Muscle of arm (tissue), 12 donors: ENCODE measurements around the gene PRKCB. TPM values are rescaled to one million over a fixed set of nuclear protein-coding genes. Genes with fewer than 3 reads are reported as not detected.
"Not testable (repeated sequence)": the region's sequence is repeated elsewhere in the genome, so short reads cannot be mapped to it uniquely, and the experiment has no call there.

Source experiments
- DNase-seq: peaks from one replicate; pipeline ENCODE4 v3.0.0-alpha.2; 2013
- polyA plus RNA-seq, 12 donors: library from polyadenylated mRNA; unstranded; fragments of 120-200 nt; gene quantifications; one replicate each; pipeline ENCODE4 v1.2.1, GENCODE V29; 2013; ENCODE audit not compliant: insufficient read length in 12 of 12

Gene PRKCB
- polyA plus RNA-seq, 12 donors = 0.75 to 6.3 (median 1.8) TPM; not detected in 1

GRCh38 chr16:24001710-24002109, 165.9 kb downstream of the PRKCB start:
- no peak for DNase-seq

- no peak for DNase-seq
Measured at GRCh38 chr16:24002619-24003018, 166.8 kb downstream of the PRKCB start.

GRCh38 chr16:24005577-24005976, 169.8 kb downstream of the PRKCB start:
- no peak for DNase-seq

GRCh38 chr16:24007391-24007790, 171.6 kb downstream of the PRKCB start:
- DNase-seq = no peak

GRCh38 chr16:24007934-24008333, 172.2 kb downstream of the PRKCB start:
- no peak for DNase-seq

- no peak for DNase-seq
Measured at GRCh38 chr16:24009098-24009497, 173.3 kb downstream of the PRKCB start.

- no peak for DNase-seq
Measured at GRCh38 chr16:24009955-24010354, 174.2 kb downstream of the PRKCB start.

GRCh38 chr16:24010440-24011089, 174.8 kb downstream of the PRKCB start:
- peak; percentile 37 for DNase-seq

- no peak for DNase-seq
Measured at GRCh38 chr16:24011237-24011636, 175.5 kb downstream of the PRKCB start.

GRCh38 chr16:24013054-24013636, 177.4 kb downstream of the PRKCB start:
- no peak for DNase-seq

GRCh38 chr16:24013864-24014645, 178.3 kb downstream of the PRKCB start:
- no peak for DNase-seq

GRCh38 chr16:24014955-24015354, 179.2 kb downstream of the PRKCB start:
- DNase-seq = not testable (repeated sequence)

- DNase-seq = no peak
Measured at GRCh38 chr16:24015923-24016322, 180.1 kb downstream of the PRKCB start.

- no peak for DNase-seq
Measured at GRCh38 chr16:24018485-24018884, 182.7 kb downstream of the PRKCB start.

- DNase-seq = no peak
Measured at GRCh38 chr16:24022797-24023196, 187.0 kb downstream of the PRKCB start.

- DNase-seq = no peak
Measured at GRCh38 chr16:24023621-24024020, 187.8 kb downstream of the PRKCB start.

- no peak for DNase-seq
Measured at GRCh38 chr16:24024971-24025370, 189.2 kb downstream of the PRKCB start.

- DNase-seq = no peak
Measured at GRCh38 chr16:24027466-24027865, 191.7 kb downstream of the PRKCB start.

- not testable (repeated sequence) for DNase-seq
Measured at GRCh38 chr16:24029841-24030240, 194.1 kb downstream of the PRKCB start.

GRCh38 chr16:24035127-24035842, 199.5 kb downstream of the PRKCB start:
- DNase-seq = no peak

GRCh38 chr16:24036038-24036543, 200.3 kb downstream of the PRKCB start:
- no peak for DNase-seq

- peak; percentile 35 for DNase-seq
Measured at GRCh38 chr16:24036614-24037013, 200.8 kb downstream of the PRKCB start.
